ENCODE measurements around the gene SPATA31C1.

GRCh38 chr9:87963770-87964169 lies 46.0 kb downstream of the SPATA31C1 start:
- TF ChIP-seq CTCF (IDR thresholded peaks at IDR 0.05; ENCODE audit: poor library complexity) = no peak
- TF ChIP-seq EZH2phosphoT487 (IDR thresholded peaks at IDR 0.05; ENCODE audit: low read depth, severe bottlenecking, unreplicated experiment) = no peak
- TF ChIP-seq EZH2 (IDR thresholded peaks at IDR 0.05; ENCODE audit: borderline replicate concordance) = no peak

All from hepatocyte (in vitro differentiated cells).